ENCODE measurements around the gene STPG4. TPM values are rescaled to one million over a fixed set of nuclear protein-coding genes. Genes with fewer than 3 reads are reported as not detected.

The STPG4 gene
- total RNA-seq, 3 donors from 2014 or later: 0.32 TPM; not detected in 2

DNA sequence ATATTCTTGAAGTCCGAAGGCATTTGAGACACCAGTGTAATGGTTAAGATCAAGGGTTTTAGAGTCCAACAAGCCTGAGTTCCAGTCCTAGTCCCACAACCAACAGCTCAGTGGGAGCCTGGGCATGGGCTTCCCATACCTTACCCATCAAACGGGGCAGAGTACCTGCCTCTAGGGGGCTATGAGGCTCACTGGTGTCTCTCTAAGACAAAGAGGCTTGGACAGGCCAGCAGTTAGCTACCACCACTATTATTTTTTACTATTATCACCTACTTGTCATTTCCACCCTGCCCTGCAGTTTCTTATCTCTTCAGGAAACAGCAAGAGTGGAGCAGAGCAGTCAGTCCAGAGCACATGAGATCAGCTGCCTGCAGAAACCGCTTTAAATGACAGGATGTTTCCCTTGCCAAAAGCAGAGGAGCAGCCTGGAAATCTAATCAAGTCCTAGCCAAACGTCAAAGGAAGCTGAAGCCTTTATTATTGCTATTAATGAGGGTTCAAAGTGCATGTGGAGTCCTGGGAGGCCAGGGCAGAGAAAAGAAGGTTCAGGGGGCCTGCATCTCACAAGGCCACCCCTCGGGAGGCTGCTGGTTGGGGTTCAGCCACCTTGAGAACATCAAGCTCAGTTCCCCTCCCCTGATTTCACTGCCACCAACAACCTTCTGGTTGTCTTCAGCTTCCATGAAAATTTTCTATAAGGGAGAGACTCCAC is 66.6 kb downstream of the STPG4 start:
- Histone ChIP-seq H3K27ac (peak overlapping the region in 1 of 2 donors; percentile 55), H3K4me1 (peaks cover 13 to 23% of the 10 kb centered on the region in 2 donors)
- no peak for DNase-seq (ENCODE audit: low spot score in 2 of 2)

DNA sequence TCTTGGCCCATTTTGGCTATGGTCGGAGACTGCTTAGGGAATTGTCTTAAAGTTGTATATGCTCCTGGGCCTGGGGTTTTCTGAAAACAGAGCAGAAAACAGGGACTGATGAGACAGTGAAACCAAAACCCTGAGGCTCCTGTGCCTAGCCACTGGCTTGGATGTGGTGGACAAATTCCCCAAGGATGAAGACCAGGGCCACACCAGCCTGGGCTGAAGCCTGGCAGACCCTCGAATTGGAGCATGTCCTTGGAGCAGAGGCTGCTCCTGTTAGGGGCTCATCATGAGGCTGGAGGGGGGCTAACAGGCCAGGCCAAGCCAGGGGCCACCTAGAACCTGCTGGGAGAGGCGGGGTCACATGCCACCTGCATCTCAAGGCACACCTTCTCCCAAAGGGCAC is 68.1 kb downstream of the STPG4 start:
- DNase-seq (ENCODE audit: low spot score in 2 of 2): peak in 1 of 2 donors; percentile 43
- intact Hi-C loops (cut with DNase I; ENCODE audit: low total_unique reads): no loop called here
- TF ChIP-seq, protein P1, sequence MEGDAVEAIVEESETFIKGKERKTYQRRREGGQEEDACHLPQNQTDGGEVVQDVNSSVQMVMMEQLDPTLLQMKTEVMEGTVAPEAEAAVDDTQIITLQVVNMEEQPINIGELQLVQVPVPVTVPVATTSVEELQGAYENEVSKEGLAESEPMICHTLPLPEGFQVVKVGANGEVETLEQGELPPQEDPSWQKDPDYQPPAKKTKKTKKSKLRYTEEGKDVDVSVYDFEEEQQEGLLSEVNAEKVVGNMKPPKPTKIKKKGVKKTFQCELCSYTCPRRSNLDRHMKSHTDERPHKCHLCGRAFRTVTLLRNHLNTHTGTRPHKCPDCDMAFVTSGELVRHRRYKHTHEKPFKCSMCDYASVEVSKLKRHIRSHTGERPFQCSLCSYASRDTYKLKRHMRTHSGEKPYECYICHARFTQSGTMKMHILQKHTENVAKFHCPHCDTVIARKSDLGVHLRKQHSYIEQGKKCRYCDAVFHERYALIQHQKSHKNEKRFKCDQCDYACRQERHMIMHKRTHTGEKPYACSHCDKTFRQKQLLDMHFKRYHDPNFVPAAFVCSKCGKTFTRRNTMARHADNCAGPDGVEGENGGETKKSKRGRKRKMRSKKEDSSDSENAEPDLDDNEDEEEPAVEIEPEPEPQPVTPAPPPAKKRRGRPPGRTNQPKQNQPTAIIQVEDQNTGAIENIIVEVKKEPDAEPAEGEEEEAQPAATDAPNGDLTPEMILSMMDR (IDR thresholded peaks at IDR 0.05): no peak
- TF ChIP-seq POLR2A (IDR thresholded peaks at IDR 0.05): no peak
- TF ChIP-seq POLR2AphosphoS5 (IDR thresholded peaks at IDR 0.05): no peak
- H3K4me3 ChIP-seq: no peak overlapping the region
- no peaks in the 10 kb centered on the region for H3K36me3 ChIP-seq
- H3K27me3 ChIP-seq: no peaks in the 10 kb centered on the region
- no peaks in the 10 kb centered on the region for H3K9me3 ChIP-seq
- H3K4me1 ChIP-seq: peaks cover 13 to 23% of the 10 kb centered on the region in 2 donors
- H3K27ac ChIP-seq: peak overlapping the region; percentile 83 to 95

More for the DNA sequence above, 66.6 kb downstream of the STPG4 start:
- TF ChIP-seq POLR2AphosphoS5 (IDR thresholded peaks at IDR 0.05) (no peak), POLR2A (IDR thresholded peaks at IDR 0.05) (no peak)
- TF ChIP-seq, protein P1 (IDR thresholded peaks at IDR 0.05): no peak
- no peaks in the 10 kb centered on the region for H3K9me3 ChIP-seq
- H3K36me3 ChIP-seq: no peaks in the 10 kb centered on the region
- no peaks in the 10 kb centered on the region for H3K27me3 ChIP-seq
- intact Hi-C loops (cut with DNase I; ENCODE audit: low total_unique reads): no loop called here
- H3K4me3 ChIP-seq: no peak overlapping the region

DNA sequence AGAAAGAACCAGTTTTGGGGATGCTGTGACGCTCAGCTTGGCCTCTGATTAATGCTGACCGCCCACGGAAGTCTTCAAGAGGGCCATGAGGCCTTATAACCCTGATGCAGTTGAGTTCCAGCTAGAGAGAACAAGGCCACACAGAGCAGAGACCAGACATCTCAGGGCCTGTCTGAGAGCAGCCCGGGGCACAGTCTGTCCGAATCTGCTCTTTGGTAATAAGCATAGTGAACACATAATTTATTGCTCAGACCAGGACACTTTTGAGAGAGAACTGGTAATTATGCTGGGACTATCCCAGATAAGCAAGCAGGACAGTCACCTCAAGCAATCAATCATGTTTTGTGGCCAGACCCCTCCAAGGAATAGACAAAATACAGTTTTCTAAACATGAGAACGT is 68.5 kb downstream of the STPG4 start:
- no peaks in the 10 kb centered on the region for H3K9me3 ChIP-seq
- H3K27ac ChIP-seq: peak overlapping the region; percentile 83 to 95
- H3K27me3 ChIP-seq: no peaks in the 10 kb centered on the region
- no peak overlapping the region for H3K4me3 ChIP-seq
- peaks cover 13 to 23% of the 10 kb centered on the region in 2 donors for H3K4me1 ChIP-seq
- DNase-seq (ENCODE audit: low spot score in 2 of 2): peak in 1 of 2 donors; percentile 32
- TF ChIP-seq, protein P1 (IDR thresholded peaks at IDR 0.05): no peak
- TF ChIP-seq POLR2AphosphoS5 (IDR thresholded peaks at IDR 0.05): no peak
- TF ChIP-seq POLR2A (IDR thresholded peaks at IDR 0.05): no peak
- H3K36me3 ChIP-seq: no peaks in the 10 kb centered on the region
- intact Hi-C loops (cut with DNase I; ENCODE audit: low total_unique reads): no loop called here

DNA sequence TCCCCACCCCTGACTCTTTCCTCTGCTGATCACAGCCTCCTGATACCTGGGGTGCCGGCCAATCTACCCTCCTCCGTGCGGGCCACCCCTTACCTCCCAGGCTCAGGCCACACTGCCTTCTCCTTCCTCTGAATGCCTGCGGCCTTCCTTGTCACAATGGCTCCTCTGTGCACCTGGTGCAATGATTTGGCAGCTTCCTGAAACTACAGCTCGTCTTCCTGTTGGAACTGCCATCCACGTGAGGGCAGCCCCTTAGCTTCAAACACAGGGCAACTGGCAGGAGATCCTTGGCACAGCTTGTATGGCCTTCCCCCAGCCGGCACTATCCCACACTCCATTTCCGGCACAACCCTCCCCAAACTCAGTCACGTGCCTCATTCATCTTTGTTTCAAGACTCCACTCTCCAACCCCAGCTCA is 69.0 kb downstream of the STPG4 start:
- Histone ChIP-seq H3K4me3 (no peak overlapping the region), H3K27ac (peak overlapping the region; percentile 83 to 95), H3K9me3 (no peaks in the 10 kb centered on the region), H3K27me3 (no peaks in the 10 kb centered on the region), H3K36me3 (no peaks in the 10 kb centered on the region), H3K4me1 (peaks cover 13 to 23% of the 10 kb centered on the region in 2 donors)
- peak; percentile 53 to 81 for DNase-seq (ENCODE audit: low spot score in 2 of 2)
- intact Hi-C loops (cut with DNase I; ENCODE audit: low total_unique reads): no loop called here
- TF ChIP-seq POLR2A (IDR thresholded peaks at IDR 0.05): no peak
- TF ChIP-seq, protein P1 (IDR thresholded peaks at IDR 0.05): no peak
- TF ChIP-seq POLR2AphosphoS5 (IDR thresholded peaks at IDR 0.05): peak in 2 of 3 donors; percentile 55

DNA sequence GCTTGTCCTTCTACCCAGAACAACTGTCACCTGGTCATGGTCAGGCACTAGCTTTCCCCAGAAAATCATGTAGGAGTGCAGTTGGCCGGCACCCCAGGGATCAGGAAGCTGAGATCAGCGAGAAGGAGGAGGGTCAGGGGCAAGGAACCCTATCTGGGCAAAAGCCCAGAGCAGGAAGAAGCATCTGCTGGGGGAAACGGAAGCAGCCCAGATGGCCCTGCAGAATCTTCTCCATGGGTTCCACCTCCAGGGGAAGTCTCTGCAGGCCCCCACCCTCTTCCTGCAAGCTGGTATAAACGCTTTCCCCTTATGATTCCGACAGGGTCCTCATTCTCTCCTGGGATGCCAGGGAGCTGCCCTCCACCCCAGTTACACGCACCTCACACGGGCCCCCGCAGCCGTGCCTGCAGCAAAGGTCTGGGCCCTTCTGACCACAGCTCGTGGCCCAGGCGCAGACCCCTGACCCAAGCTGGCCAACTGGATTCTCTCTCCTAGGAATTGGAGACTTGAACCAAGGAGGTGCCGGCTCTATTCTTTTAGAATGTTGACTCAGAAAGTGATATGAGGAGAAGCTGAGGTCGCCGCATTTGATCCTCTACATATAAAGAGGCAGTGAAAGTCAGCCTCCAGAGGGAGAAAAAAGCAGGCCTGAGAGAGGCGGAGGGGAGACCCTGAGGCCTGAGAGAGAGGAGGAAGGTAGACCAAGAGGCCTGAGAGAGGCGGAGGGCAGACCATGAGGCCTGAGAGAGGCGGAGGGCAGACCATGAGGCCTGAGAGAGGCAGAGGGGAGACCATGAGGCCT is 71.0 kb downstream of the STPG4 start:
- Histone ChIP-seq H3K27me3 (no peaks in the 10 kb centered on the region), H3K4me3 (no peak overlapping the region), H3K4me1 (peaks cover 13 to 23% of the 10 kb centered on the region in 2 donors), H3K27ac (peak overlapping the region; percentile 22 to 95), H3K9me3 (no peaks in the 10 kb centered on the region), H3K36me3 (no peaks in the 10 kb centered on the region)
- intact Hi-C loops (cut with DNase I; ENCODE audit: low total_unique reads): no loop called here
- no peak for TF ChIP-seq POLR2A (IDR thresholded peaks at IDR 0.05)
- TF ChIP-seq POLR2AphosphoS5 (IDR thresholded peaks at IDR 0.05): no peak
- TF ChIP-seq, protein P1 (IDR thresholded peaks at IDR 0.05): no peak
- no peak for DNase-seq (ENCODE audit: low spot score in 2 of 2)

Measured in breast epithelium (tissue), 4 donors.